D341Med (cell line): ENCODE measurements around the gene ARHGDIA.
"Not testable (repeated sequence)": the region's sequence is repeated elsewhere in the genome, so short reads cannot be mapped to it uniquely, and the experiment has no call there.

Experiments used
- DNase-seq: peaks from one replicate; pipeline ENCODE4 v3.0.0; 2012; ENCODE audit warnings: low spot score

Gene ARHGDIA

GRCh38 chr17:81870981-81871386 is at the start of gene ARHGDIA:
ARHGDIA (minus strand) TSS chr17:81871337; CDS start chr17:81869930, 1,407 bp downstream.
- DNase-seq, result no peak

DNA sequence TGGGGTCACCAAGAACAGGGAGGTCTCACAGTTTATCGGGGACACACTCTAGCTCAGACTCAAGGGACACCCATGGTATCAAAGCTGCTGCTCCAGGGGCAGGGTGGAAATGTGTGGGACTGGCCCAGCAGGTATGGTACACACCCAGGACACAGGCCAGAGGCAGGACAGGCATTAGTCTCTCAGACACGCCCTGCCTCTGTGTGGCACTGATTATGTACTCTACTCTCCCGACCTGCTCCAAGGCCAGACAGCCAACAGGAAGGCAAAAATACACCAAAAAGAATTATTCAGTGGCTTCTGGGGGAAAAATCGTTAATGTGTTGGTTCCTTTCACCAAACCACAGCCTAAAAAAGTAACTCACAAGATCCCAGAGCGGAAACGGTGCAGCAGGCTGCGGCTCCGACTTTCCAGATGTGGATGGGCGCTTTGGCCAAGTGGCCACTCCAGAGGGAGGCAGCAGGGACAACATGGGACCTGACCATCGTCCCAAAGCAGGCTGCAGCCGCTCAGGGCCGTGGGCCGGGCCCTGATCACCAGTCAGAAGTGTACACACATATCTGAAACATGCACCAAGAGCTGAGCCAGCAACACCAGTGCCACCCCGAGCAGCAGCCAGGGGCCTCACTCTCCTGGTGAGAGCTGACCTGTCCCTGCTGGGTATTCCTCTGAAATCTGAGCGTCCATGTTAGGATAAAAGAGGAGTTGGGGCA is 47.9 kb upstream of the ARHGDIA start:
- no peak for DNase-seq

DNA sequence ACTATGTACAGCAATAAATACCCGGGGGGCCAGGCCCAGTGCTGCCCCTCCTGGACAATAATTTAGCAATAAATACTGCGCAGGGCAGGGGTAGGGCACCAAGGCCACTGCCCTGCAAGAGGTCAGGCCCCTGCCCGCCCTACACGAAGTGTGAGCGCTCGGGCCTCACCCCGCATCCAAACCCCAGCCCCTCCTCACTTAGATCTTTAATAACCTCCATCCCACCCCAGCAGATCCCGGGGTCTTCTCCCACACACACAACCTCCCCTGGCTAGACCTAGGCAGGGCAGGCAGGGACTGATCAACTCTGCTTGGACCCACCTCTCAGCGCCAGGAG is 47.2 kb upstream of the ARHGDIA start:
- not testable (repeated sequence) for DNase-seq

DNA sequence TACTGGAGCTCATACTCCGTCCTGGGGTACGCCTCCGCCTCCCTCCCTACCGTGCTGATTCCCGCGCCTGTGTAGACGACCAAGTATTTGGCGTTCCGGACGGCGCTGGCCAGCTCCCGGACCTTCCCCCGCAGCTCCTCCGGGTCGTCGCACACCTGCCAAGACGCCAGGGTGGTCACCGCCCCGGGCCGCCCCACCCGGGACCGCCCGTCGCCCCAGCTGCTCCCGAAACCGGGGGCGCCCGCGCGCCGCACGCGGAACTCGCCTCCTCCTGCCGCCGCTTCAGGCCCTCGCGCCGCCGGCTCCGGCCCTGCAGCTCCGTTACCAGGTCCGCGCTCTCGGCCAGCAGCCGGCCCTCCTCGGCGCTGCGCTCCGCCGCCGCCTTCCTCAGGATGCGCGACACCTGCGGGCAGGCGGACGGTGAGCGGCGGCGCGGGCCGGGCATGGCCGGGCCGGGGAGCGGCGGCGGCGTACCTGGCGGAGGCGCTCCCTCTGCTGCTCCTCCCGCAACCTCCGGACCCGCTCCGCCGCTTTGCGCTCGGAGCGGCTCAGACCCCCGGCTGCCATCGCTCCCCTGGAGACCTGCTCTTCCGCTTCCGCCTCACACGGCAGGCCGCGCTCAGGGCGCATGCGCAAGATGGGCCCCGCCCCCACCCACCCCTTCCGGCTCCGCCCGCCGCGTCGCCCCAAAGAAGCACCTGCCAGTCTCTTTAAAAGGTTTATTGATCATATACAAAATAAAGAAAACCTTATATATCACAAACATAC is 46.6 kb upstream of the ARHGDIA start, which contains the start of gene SIRT7:
SIRT7 (minus strand) TSS at position 612 of the 768 bp plus-strand sequence; CDS start at position 567, 45 bp downstream.
- DNase-seq, result peak; percentile 100

GRCh38 chr17:81916234-81917001 is 45.3 kb upstream of the ARHGDIA start:
- no peak for DNase-seq

DNA sequence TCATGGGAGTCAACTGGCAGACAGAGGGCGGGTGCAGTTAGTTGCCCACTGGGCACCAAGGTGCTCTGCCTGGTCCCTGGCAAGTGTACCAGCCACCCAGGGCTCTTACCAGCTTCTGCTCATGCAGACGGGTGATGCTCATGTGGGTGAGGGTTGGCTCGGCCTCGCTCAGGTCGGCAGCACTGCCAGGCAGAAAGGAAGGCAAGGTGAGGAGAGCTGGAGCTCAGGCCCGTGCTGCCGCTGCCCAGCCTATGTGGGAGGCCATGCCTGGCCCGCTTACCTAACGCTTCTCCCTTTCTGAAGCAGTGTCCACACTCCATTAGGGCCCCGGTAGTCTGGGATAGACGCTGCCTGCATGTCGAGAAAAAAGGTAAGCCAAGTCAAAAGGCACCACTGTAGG is 44.2 kb upstream of the ARHGDIA start:
- no peak for DNase-seq

DNA sequence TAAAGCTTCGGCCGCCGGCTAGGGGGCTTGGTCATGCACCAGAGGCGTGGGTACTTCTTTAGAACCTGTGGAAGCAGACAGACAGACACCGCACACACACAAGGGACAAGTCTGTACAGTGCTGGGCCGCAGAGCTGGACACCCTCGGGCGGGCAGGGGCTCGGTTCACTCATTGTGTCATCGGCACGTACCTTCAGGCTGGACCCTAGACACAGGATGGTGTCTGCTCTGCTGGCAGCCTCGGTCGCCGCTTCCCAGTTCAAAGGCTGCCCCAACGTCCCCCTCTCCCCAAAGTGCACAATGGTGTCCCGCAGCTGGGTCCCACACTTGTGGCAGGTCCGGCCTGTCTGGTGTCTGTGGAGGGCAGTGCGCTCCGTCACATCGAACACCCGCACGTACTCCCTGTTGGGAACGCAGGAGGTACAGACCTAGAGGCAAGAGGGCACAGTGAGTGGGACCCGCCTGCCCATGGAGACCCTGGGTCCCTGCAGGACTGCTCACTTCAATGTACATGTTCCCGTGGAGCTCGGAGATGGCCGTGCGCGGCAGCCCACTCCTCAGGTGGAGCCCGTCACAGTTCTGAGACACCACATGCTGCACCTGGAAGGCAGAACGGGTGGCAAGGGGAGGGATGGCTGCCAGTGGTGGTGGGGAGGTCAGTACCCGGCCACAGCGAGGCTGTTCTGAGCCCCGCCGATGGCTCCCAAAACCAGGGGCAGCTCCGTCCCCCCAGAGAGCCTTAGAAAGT is 43.1 kb upstream of the ARHGDIA start:
- DNase-seq, result no peak

DNA sequence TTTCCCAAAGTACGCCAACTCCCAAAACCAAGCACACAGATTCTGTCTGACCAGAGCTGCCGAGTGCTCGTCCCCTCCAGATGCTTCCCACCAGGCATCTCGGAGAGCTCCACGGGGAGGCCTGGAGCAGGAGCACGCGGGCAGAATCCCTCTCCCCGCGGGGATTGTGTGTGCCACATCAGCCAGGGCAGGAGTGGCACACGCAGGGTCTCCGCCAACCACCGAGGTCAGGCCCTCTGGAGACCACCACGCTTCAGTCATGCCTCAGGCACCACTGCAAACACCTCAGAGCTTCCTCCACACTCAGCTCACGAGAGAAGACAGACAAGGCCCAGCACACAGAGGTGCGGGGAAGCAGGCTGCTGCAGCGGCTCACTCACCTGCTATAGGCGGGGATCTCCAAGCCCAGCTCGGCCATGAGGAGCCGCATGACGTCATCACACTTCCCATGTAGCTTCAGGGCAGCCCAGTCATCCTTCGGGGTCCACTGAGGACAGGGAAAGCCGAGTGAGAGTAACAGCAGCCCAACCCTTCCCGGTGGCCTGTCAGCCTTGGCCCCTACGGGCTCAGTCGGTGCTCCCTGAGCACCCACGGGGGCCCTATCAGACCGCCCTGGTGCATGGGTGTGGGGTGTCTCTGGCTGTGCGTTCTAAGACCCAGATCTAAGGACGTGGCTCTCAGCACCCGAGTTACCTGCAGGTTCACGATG is 42.4 kb upstream of the ARHGDIA start:
- no peak for DNase-seq

- DNase-seq, result no peak
Measured at GRCh38 chr17:81912441-81913309, 41.5 kb upstream of the ARHGDIA start.

DNA sequence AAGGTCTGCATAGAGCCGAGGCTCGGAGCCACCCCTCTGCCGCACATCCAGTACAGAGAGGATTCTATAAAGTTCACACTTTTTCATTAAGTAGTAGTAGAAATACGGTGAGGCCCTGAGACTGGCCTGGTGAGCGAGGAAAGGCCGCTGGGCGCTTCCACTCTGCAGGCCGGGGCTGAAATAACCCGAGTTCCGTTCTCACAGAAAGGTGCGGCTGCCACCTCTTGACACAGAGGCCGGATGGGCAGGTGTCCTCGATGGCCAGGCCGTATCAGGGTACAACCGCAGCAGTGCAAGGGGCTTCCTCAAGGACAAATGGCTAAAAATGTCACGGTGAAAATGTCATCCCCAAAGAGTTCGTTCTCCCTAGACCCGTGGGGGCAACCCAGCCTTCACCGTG is 40.8 kb upstream of the ARHGDIA start:
- no peak for DNase-seq

DNA sequence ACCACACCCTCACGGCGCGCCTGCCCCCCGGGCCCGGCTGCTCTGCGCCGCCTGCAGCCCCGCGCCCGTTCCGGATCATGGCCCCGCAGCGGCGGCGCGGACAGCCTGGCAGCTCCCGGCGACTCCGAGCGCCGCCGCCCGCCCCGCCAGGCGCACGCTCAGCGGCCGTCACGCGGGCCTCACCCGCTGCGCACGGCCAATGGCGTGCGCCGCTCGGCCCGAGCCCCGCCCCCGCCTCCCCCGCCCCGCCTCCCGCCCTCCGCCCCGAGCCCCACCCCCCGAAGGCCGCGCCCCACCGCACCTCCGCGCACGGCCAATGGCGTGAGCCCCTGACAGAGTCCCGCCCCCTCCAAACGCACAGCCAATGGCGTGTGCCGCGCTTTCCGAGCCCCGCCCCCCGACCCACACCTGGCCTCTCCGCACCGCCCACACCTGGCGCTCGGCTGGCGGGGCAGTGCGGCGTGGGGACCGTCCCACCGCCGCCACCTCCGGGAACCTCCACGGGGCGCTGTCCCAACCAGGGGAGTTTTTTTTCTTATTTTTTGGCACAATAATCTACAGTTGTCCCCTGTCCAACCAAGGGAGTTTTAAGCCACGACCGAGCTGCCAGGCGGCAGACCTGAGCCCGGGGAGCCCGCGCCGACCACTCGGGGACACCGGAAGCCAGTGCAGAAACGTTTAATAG is 40.3 kb upstream of the ARHGDIA start, which contains the start of gene PCYT2:
PCYT2 (minus strand) TSS at position 123 of the 685 bp plus-strand sequence; CDS start at position 79, 44 bp downstream.
- peak; percentile 100 for DNase-seq

DNA sequence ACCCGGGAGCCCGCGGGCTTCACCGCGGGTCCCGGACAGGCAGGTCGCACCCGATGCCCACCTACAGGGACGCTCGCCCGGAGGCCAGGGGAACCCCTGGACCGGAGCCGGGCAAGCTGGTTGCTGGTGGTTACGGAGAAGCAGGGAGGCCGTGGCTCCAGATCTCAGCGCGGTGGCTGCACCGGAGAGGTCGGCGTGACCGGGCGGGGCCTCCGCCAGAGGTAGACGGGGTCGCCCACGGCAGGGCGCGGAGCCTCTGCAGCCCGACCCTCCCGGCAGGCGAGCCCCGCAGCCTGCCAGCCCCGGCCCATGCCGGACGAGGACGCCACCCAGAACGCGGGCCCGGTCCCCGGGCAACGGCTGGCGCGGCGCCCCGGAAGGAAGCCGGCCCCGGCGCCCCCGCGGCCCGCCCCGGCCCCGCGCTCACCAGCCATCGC is 39.7 kb upstream of the ARHGDIA start:
- DNase-seq, result no peak

DNA sequence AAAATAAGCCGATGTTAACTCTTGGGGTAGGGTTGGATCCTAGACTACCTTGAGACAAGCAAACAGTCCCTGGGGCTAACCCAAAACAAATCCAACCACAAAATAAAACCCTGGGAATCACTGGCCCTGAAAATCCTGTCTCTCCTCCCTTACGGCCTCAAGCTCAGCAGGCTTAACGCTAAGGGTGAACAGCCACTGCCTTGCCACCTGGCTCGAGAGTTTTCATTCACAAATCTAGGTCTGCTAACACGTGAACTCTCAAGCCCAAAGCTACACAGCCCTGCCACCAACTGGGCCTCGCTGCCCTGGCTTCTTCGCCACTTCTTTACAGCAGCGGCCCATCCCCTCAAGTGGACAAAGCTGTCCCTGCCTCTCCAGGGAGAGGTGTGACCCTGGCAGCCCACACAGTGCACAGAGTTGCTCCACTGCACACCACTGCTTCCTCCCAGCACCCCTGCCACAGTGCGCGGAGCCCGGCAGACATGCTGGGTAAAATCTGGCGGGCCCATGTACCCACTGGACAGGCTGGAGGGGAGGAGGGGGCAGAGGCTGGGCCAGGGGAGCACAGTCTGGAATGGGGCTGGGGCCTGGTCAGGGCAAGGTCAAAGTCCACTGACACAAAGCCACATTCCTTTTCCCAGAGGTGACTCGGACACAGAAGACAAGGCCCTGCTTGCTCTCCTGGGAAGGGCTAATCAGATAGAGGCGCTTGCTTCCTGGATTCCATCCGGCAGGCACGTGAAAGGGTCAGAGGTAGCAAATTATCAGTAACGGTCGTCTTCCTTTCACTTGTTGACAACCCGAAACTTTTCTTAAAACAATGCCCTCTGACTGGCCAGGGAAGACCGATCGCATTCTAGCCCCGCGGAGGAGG is 39.1 kb upstream of the ARHGDIA start:
- no peak for DNase-seq

DNA sequence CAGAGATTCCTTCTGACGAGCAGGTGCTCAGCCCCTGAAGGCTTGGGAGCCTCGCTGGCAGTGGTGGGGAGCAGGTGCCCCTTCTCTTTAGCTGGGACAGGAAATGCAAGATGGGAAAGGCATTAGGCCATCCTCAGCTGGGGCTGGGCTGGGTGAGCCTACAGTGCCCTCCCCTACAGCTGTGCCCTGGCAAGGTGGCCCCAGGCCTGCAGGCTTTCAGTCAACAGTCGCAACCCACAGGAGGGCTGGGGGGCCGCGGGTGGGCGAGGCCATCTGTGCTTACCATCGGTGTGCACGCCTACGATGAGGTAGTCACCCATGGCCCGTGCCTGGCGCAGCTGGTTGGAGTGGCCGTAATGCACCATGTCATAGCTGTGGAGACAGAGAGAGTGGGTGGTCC is 38.1 kb upstream of the ARHGDIA start:
- no peak for DNase-seq

GRCh38 chr17:81908793-81909192 is 37.7 kb upstream of the ARHGDIA start:
- DNase-seq, result no peak

DNA sequence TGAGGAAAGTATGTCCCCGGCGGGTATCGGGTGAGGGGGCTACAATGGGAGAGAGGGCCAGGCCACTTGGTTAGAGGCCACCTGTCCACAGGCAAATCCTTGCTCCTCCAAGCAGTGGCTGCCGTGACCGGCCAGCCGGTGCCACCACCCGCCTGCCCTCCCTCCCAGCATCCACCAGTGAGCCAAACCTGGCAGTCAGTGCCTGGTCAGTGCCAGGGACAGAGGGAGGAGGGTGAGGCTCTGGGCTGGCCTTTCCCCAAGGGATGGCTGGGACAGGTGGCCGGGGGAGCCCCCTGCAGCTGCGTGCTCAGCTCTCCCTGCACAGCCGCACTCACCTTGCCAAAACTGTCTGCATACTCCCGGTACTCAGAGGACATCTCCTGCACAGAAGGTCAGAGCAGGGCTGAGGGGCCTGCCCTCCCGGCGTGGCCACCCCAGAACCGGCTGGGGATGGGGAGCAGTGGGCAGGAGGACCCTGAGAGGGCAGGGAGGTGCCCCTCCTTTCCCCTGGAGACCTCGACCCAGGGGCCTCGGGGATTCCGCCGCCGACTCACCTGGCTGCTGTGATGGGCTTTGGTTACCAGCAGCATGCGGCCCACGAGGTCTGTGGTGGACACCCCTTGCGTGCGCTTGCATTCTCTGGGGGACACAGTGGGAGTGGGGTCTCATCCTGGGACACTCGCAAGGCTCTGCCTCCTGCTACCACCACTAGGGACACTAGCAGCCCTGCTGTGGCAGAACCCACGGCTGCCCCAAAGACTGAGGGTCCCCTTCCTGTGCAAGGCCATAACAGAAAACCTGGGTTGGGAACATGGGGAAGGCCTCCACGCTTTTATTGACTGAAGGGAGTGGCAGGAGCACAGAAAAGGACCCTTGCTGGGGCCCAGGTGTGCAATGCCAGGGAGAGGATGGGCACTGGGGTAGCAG is 36.3 kb upstream of the ARHGDIA start:
- DNase-seq, result no peak

DNA sequence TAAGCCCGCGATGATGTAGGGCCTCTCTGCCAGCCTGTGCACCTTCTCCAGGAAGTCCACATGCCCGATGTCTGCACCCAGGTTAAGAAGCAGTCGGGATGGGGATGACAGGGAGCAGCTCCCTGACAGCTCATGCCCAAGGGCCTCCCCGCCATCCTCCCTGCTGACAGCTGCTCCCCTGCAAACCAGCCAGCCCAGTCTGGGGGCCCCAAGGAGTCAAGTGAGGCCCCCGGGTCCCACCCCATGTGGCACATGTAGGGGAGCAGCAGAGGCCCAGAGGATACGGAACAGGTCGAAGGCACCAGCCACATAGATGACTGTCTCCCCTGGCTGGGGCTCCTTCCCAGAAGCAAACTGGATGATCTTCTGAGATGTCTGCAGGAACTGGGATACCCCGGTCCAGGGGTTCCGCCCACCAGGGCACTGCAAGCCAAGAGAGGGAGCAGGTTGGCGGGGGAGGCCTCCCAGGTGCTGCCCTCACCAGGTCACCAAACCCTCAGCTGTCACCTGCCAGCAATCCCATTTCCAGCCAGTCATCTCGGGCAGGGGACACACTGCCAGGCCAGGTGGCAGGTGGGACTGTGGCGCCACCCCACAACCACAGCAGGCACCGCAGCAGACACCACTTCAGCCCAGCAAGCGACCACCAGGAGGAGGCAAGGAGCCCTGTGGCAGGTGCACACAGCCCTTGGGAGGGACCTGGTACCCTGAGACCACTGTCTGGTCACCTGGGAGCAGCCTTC is 35.5 kb upstream of the ARHGDIA start:
- peak; percentile 69 for DNase-seq
